Activated T-cell treated with anti-CD3 and anti-CD28 coated beads, Interleukin-2, amount 50 U/mL, for 24 hours (primary cell): ENCODE results near the gene SOX2.

Experiments used
- DNase-seq: peaks from one replicate; pipeline ENCODE4 v3.0.0-alpha.2; 2020
- H3K27ac Mint-ChIP-seq: 2 replicates; pipeline ENCODE4 v1.8.0; 2020; ENCODE audit warnings: mild to moderate bottlenecking, mixed read lengths
- H3K27me3 Mint-ChIP-seq: 2 replicates; pipeline ENCODE4 v1.8.0; 2020; ENCODE audit warnings: mixed read lengths
- H3K36me3 Mint-ChIP-seq: 2 replicates; pipeline ENCODE4 v1.8.0; 2020; ENCODE audit warnings: low read depth, mixed read lengths
- H3K4me1 Mint-ChIP-seq: 2 replicates; pipeline ENCODE4 v1.8.0; 2020; ENCODE audit warnings: low read depth, mixed read lengths
- H3K4me3 Mint-ChIP-seq: 2 replicates; pipeline ENCODE4 v1.8.0; 2020; ENCODE audit warnings: mild to moderate bottlenecking, moderate library complexity, mixed read lengths
- H3K9me3 Mint-ChIP-seq: 2 replicates; pipeline ENCODE4 v1.8.0; 2020; ENCODE audit warnings: mixed read lengths

SOX2 gene

GRCh38 chr3:181711325-181712135 lies at the start of gene SOX2:
TSS of gene SOX2 (plus strand) at chr3:181711925. CDS start at chr3:181712361, 436 bp downstream.
- DNase-seq, result no peak
- Mint-ChIP-seq H3K36me3 (no peaks in the 10 kb centered on the region), H3K27ac (no peak within 1 kb of the TSS), H3K4me3 (peak within 1 kb of the TSS; percentile 39), H3K4me1 (peaks cover 12% of the 10 kb centered on the region), H3K27me3 (peaks cover 78% of the 10 kb centered on the region), H3K9me3 (peaks cover 4% of the 10 kb centered on the region)

- H3K27ac Mint-ChIP-seq, result no peak overlapping the region
- no peaks in the 10 kb centered on the region for H3K36me3 Mint-ChIP-seq
Observed at GRCh38 chr3:181683563-181683962, 28.2 kb upstream of the SOX2 start.

GRCh38 chr3:181687190-181687589 lies 24.5 kb upstream of the SOX2 start:
- H3K9me3 Mint-ChIP-seq, result no peaks in the 10 kb centered on the region
- no peak for DNase-seq
- peaks cover 31% of the 10 kb centered on the region for H3K27me3 Mint-ChIP-seq
- H3K36me3 Mint-ChIP-seq, result no peaks in the 10 kb centered on the region
- no peaks in the 10 kb centered on the region for H3K4me1 Mint-ChIP-seq
- H3K27ac Mint-ChIP-seq, result no peak overlapping the region
- no peak overlapping the region for H3K4me3 Mint-ChIP-seq

More at GRCh38 chr3:181683563-181683962, 28.2 kb upstream of the SOX2 start:
- Mint-ChIP-seq H3K4me3 (no peak overlapping the region), H3K9me3 (peaks cover 3% of the 10 kb centered on the region), H3K27me3 (peaks cover 19% of the 10 kb centered on the region), H3K4me1 (no peaks in the 10 kb centered on the region)
- DNase-seq, result no peak

- DNase-seq, result no peak
- peaks cover 35% of the 10 kb centered on the region for H3K27me3 Mint-ChIP-seq
- no peaks in the 10 kb centered on the region for H3K9me3 Mint-ChIP-seq
- H3K4me1 Mint-ChIP-seq, result no peaks in the 10 kb centered on the region
- H3K36me3 Mint-ChIP-seq, result no peaks in the 10 kb centered on the region
- no peak overlapping the region for H3K27ac Mint-ChIP-seq
- no peak overlapping the region for H3K4me3 Mint-ChIP-seq
Observed at GRCh38 chr3:181687731-181688130, 24.0 kb upstream of the SOX2 start.

GRCh38 chr3:181689546-181689945 lies 22.2 kb upstream of the SOX2 start:
- Mint-ChIP-seq H3K9me3 (no peaks in the 10 kb centered on the region), H3K36me3 (no peaks in the 10 kb centered on the region), H3K4me3 (no peak overlapping the region), H3K27ac (no peak overlapping the region), H3K27me3 (peaks cover 42% of the 10 kb centered on the region), H3K4me1 (no peaks in the 10 kb centered on the region)
- no peak for DNase-seq

GRCh38 chr3:181690769-181691168 lies 21.0 kb upstream of the SOX2 start:
- H3K36me3 Mint-ChIP-seq, result no peaks in the 10 kb centered on the region
- H3K4me3 Mint-ChIP-seq, result no peak overlapping the region
- H3K9me3 Mint-ChIP-seq, result no peaks in the 10 kb centered on the region
- no peak overlapping the region for H3K27ac Mint-ChIP-seq
- DNase-seq, result no peak
- H3K4me1 Mint-ChIP-seq, result peaks cover 3% of the 10 kb centered on the region
- peaks cover 49% of the 10 kb centered on the region for H3K27me3 Mint-ChIP-seq

- Mint-ChIP-seq H3K9me3 (no peaks in the 10 kb centered on the region), H3K27me3 (peaks cover 60% of the 10 kb centered on the region), H3K27ac (no peak overlapping the region), H3K4me3 (no peak overlapping the region), H3K4me1 (peaks cover 7% of the 10 kb centered on the region), H3K36me3 (no peaks in the 10 kb centered on the region)
- DNase-seq, result no peak
Observed at GRCh38 chr3:181691901-181692300, 19.8 kb upstream of the SOX2 start.

- no peak overlapping the region for H3K27ac Mint-ChIP-seq
- peaks cover 7% of the 10 kb centered on the region for H3K4me1 Mint-ChIP-seq
- no peaks in the 10 kb centered on the region for H3K9me3 Mint-ChIP-seq
- peaks cover 60% of the 10 kb centered on the region for H3K27me3 Mint-ChIP-seq
- H3K36me3 Mint-ChIP-seq, result no peaks in the 10 kb centered on the region
- DNase-seq, result no peak
- H3K4me3 Mint-ChIP-seq, result no peak overlapping the region
Observed at GRCh38 chr3:181692311-181693145, 19.2 kb upstream of the SOX2 start.

GRCh38 chr3:181693280-181693679 lies 18.4 kb upstream of the SOX2 start:
- DNase-seq, result no peak
- no peaks in the 10 kb centered on the region for H3K36me3 Mint-ChIP-seq
- no peak overlapping the region for H3K4me3 Mint-ChIP-seq
- peaks cover 7% of the 10 kb centered on the region for H3K4me1 Mint-ChIP-seq
- peaks cover 2% of the 10 kb centered on the region for H3K9me3 Mint-ChIP-seq
- H3K27ac Mint-ChIP-seq, result no peak overlapping the region
- H3K27me3 Mint-ChIP-seq, result peaks cover 64% of the 10 kb centered on the region

- Mint-ChIP-seq H3K4me3 (no peak overlapping the region), H3K4me1 (peaks cover 7% of the 10 kb centered on the region), H3K36me3 (no peaks in the 10 kb centered on the region), H3K27ac (no peak overlapping the region), H3K27me3 (peaks cover 77% of the 10 kb centered on the region), H3K9me3 (peaks cover 2% of the 10 kb centered on the region)
- DNase-seq, result no peak
Observed at GRCh38 chr3:181694805-181695660, 16.7 kb upstream of the SOX2 start.

GRCh38 chr3:181695661-181696491 lies 15.8 kb upstream of the SOX2 start:
- Mint-ChIP-seq H3K27ac (no peak overlapping the region), H3K9me3 (peaks cover 2% of the 10 kb centered on the region), H3K4me1 (peaks cover 16% of the 10 kb centered on the region), H3K27me3 (peaks cover 77% of the 10 kb centered on the region), H3K4me3 (peak overlapping the region; percentile 15), H3K36me3 (no peaks in the 10 kb centered on the region)
- DNase-seq, result no peak

GRCh38 chr3:181696626-181697230 lies 15.0 kb upstream of the SOX2 start:
- no peaks in the 10 kb centered on the region for H3K36me3 Mint-ChIP-seq
- no peak overlapping the region for H3K4me3 Mint-ChIP-seq
- DNase-seq, result no peak
- peaks cover 81% of the 10 kb centered on the region for H3K27me3 Mint-ChIP-seq
- H3K4me1 Mint-ChIP-seq, result peaks cover 18% of the 10 kb centered on the region
- H3K9me3 Mint-ChIP-seq, result peaks cover 2% of the 10 kb centered on the region
- no peak overlapping the region for H3K27ac Mint-ChIP-seq

GRCh38 chr3:181698263-181698954 lies 13.3 kb upstream of the SOX2 start:
- H3K27ac Mint-ChIP-seq, result no peak overlapping the region

More at GRCh38 chr3:181698263-181698954, 13.3 kb upstream of the SOX2 start:
- Mint-ChIP-seq H3K4me1 (peaks cover 27% of the 10 kb centered on the region), H3K9me3 (peaks cover 2% of the 10 kb centered on the region), H3K4me3 (no peak overlapping the region), H3K36me3 (no peaks in the 10 kb centered on the region), H3K27me3 (peaks cover 90% of the 10 kb centered on the region)
- DNase-seq, result no peak
